Measurements from ENCODE around the gene ERLEC1. TPM values are rescaled to one million over a fixed set of nuclear protein-coding genes. Genes with fewer than 3 reads are reported as not detected.

Gene ERLEC1
- total and polyA plus RNA-seq, 2 experiments from 2014 or later: 73.2 to 75.3 TPM

GRCh38 chr2:53826030-53826410, 39.2 kb downstream of the ERLEC1 start:
- 76% methylated on average over 1 of the region's 1 CpG for WGBS (ENCODE audit: low lambda C conversion rate, missing lambda C conversion rate)
- H3K9me3 ChIP-seq (ENCODE audit: low read depth): no peaks in the 10 kb centered on the region
- DNase-seq (ENCODE audit: low spot score): no peak
- no peak overlapping the region for H2AFZ ChIP-seq
- no peaks in the 10 kb centered on the region for H3K36me3 ChIP-seq (replicated peaks; ENCODE audit: insufficient read depth, low read depth)
- no peaks in the 10 kb centered on the region for H4K20me1 ChIP-seq (ENCODE audit: insufficient read depth, poor library complexity, severe bottlenecking)
- no peaks in the 10 kb centered on the region for H3K79me2 ChIP-seq
- H3K27me3 ChIP-seq: no peaks in the 10 kb centered on the region
- no peak overlapping the region for H3K27ac ChIP-seq
- no peak for TF ChIP-seq CTCF (IDR thresholded peaks at IDR 0.05; ENCODE audit: poor library complexity)
- no peak for TF ChIP-seq EZH2phosphoT487 (IDR thresholded peaks at IDR 0.05; ENCODE audit: low read depth, severe bottlenecking, unreplicated experiment)
- TF ChIP-seq EZH2 (IDR thresholded peaks at IDR 0.05; ENCODE audit: borderline replicate concordance): no peak
- no peaks in the 10 kb centered on the region for H3K9me2 ChIP-seq (replicated peaks; ENCODE audit: insufficient read depth)
- no peaks in the 10 kb centered on the region for H3K4me1 ChIP-seq (ENCODE audit: insufficient read depth)
- H3K4me2 ChIP-seq: no peak overlapping the region
- no peak overlapping the region for H3K4me3 ChIP-seq

- no peak overlapping the region for H3K27ac ChIP-seq
- H2AFZ ChIP-seq: no peak overlapping the region
Measured at GRCh38 chr2:53826587-53827397, 39.9 kb downstream of the ERLEC1 start.

GRCh38 chr2:53827398-53828175, 40.7 kb downstream of the ERLEC1 start:
- no peaks in the 10 kb centered on the region for H3K9me2 ChIP-seq (replicated peaks; ENCODE audit: insufficient read depth)
- no peaks in the 10 kb centered on the region for H3K9me3 ChIP-seq (ENCODE audit: low read depth)
- DNase-seq (ENCODE audit: low spot score): no peak
- H3K36me3 ChIP-seq (replicated peaks; ENCODE audit: insufficient read depth, low read depth): no peaks in the 10 kb centered on the region
- no peak overlapping the region for H2AFZ ChIP-seq
- no peak overlapping the region for H3K27ac ChIP-seq
- 97% methylated on average over 3 of the region's 3 CpGs for whole genome bisulfite sequencing (ENCODE audit: low lambda C conversion rate, missing lambda C conversion rate)
- TF ChIP-seq EZH2 (IDR thresholded peaks at IDR 0.05; ENCODE audit: borderline replicate concordance) (no peak), CTCF (IDR thresholded peaks at IDR 0.05; ENCODE audit: poor library complexity) (no peak), EZH2phosphoT487 (IDR thresholded peaks at IDR 0.05; ENCODE audit: low read depth, severe bottlenecking, unreplicated experiment) (no peak)
- no peak overlapping the region for H3K4me2 ChIP-seq
- no peaks in the 10 kb centered on the region for H4K20me1 ChIP-seq (ENCODE audit: insufficient read depth, poor library complexity, severe bottlenecking)
- no peak overlapping the region for H3K4me3 ChIP-seq
- no peaks in the 10 kb centered on the region for H3K4me1 ChIP-seq (ENCODE audit: insufficient read depth)
- H3K27me3 ChIP-seq: no peaks in the 10 kb centered on the region
- no peaks in the 10 kb centered on the region for H3K79me2 ChIP-seq

More at GRCh38 chr2:53826587-53827397, 39.9 kb downstream of the ERLEC1 start:
- H3K36me3 ChIP-seq (replicated peaks; ENCODE audit: insufficient read depth, low read depth): no peaks in the 10 kb centered on the region
- H3K9me2 ChIP-seq (replicated peaks; ENCODE audit: insufficient read depth): no peaks in the 10 kb centered on the region
- no peaks in the 10 kb centered on the region for H3K27me3 ChIP-seq
- no peak for TF ChIP-seq EZH2 (IDR thresholded peaks at IDR 0.05; ENCODE audit: borderline replicate concordance)
- no peak for TF ChIP-seq CTCF (IDR thresholded peaks at IDR 0.05; ENCODE audit: poor library complexity)
- DNase-seq (ENCODE audit: low spot score): peak; percentile 17
- no peak overlapping the region for H3K4me3 ChIP-seq
- WGBS (ENCODE audit: low lambda C conversion rate, missing lambda C conversion rate): 68% methylated on average over 3 of the region's 3 CpGs
- H4K20me1 ChIP-seq (ENCODE audit: insufficient read depth, poor library complexity, severe bottlenecking): no peaks in the 10 kb centered on the region
- H3K4me2 ChIP-seq: no peak overlapping the region
- no peaks in the 10 kb centered on the region for H3K79me2 ChIP-seq
- no peaks in the 10 kb centered on the region for H3K9me3 ChIP-seq (ENCODE audit: low read depth)
- H3K4me1 ChIP-seq (ENCODE audit: insufficient read depth): no peaks in the 10 kb centered on the region

Measured in hepatocyte (in vitro differentiated cells).